GM10266 (cell line): ENCODE results near the gene SYCE3.

Experiments used
- DNase-seq: peaks from one replicate; pipeline ENCODE4 v3.0.0; 2012; ENCODE audit errors: extremely low spot score
- TF ChIP-seq, protein P1 (sequence below): IDR thresholded peaks from 2 replicates; pipeline ENCODE4 v1.5.1; 2012; ENCODE audit warnings: mild to moderate bottlenecking, low read depth; ENCODE audit not compliant: control insufficient read depth, insufficient read depth; ENCODE audit errors: missing control alignments

Gene SYCE3

GRCh38 chr22:50577987-50578775 is 15.5 kb upstream of the SYCE3 start, which contains the start of gene CPT1B:
Gene CPT1B (minus strand): TSS chr22:50578427. CDS start chr22:50577915, 512 bp downstream.
- TF ChIP-seq, protein P1, sequence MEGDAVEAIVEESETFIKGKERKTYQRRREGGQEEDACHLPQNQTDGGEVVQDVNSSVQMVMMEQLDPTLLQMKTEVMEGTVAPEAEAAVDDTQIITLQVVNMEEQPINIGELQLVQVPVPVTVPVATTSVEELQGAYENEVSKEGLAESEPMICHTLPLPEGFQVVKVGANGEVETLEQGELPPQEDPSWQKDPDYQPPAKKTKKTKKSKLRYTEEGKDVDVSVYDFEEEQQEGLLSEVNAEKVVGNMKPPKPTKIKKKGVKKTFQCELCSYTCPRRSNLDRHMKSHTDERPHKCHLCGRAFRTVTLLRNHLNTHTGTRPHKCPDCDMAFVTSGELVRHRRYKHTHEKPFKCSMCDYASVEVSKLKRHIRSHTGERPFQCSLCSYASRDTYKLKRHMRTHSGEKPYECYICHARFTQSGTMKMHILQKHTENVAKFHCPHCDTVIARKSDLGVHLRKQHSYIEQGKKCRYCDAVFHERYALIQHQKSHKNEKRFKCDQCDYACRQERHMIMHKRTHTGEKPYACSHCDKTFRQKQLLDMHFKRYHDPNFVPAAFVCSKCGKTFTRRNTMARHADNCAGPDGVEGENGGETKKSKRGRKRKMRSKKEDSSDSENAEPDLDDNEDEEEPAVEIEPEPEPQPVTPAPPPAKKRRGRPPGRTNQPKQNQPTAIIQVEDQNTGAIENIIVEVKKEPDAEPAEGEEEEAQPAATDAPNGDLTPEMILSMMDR, result no peak
- DNase-seq, result no peak

DNA sequence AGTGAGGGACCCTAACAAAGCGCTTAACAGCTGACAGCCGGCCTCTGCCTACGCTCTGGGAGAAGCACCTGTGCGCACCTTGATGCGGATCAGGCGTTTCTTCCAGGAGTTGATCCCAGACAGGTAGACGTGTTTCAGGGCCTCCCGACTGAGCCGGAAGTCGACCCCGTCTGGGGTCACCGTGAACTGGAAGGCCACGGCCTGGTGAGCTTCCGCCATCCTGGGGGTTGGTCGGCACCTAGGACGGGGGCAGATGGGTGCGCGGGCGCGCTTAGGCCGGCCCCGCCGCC is 14.9 kb upstream of the SYCE3 start:
- DNase-seq, result no peak

DNA sequence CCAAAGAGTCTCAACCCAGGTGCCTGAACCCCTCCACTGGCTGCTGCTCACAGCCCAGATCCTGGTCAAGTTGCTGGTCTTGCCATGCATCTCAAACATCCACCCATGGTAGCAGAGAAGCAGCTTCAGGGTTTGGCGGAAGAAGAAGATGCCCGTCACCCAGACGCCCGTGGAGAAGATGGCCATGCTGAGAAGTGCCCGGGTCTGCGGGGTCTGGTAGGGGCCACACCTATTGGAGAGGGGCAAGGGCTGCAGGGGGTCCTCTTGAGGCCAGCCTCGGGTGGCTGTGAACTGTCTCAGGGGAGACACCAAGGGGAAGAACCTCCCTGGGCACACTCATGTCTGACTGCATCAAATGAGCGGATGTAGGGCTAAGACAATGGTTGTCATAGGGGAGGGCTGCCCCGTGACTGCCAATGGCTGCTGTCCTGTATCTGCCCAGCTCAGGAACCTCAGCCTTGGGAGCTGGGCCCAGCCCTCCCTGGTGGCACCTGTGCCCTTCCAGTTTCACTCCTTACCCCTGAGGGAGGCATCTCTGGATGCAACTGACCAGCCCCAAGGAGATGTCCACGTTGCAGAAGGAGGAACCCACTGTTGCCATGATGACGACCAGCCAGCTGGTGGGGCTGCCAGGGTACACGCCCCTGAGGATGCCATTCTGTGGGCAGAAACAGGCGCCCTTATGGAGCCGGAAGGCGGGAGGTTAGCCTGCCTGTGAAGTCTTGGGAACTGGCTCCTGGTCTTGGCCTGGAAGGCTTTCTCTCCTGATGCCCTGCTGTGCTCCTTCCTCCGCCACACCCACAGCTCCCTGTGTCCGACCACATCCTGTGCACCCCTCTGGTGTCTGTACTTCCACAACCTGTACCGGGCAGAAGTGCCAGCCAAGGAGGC is 14.3 kb upstream of the SYCE3 start:
- TF ChIP-seq, protein P1, result no peak

More for the DNA sequence above, 14.9 kb upstream of the SYCE3 start:
- TF ChIP-seq, protein P1, result no peak

DNA sequence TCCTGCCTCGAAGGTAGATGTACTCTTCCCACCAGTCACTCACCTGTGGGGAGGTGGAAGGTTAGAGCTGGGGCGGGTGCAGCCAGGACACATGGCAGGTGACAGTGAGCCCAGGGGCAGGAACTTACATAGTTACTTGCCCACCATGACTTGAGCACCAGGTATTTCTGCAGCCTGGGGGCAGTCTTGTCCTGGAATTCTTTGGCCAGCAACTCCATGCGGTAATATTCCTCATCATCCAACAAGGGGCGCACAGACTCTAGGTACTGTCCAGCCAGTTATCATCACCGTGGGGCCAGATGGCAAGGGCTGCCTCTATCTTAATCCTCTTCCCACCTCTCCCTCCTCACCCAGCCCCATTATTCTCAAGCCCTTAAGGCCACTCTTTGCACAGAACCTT is 13.4 kb upstream of the SYCE3 start:
- DNase-seq, result no peak

More for the DNA sequence above, 14.3 kb upstream of the SYCE3 start:
- DNase-seq, result no peak

GRCh38 chr22:50575426-50575941 is 12.8 kb upstream of the SYCE3 start:
- TF ChIP-seq, protein P1, result no peak
- no peak for DNase-seq

More for the DNA sequence above, 13.4 kb upstream of the SYCE3 start:
- TF ChIP-seq, protein P1, result no peak

GRCh38 chr22:50574383-50574755 is 11.7 kb upstream of the SYCE3 start:
- TF ChIP-seq, protein P1, result no peak

More at GRCh38 chr22:50574383-50574755, 11.7 kb upstream of the SYCE3 start:
- no peak for DNase-seq
